Stimulated activated CD8-positive, alpha-beta memory T cell treated with anti-CD3 and anti-CD28 coated beads, Interleukin-7, amount 100 ng/mL, for 24 hours (primary cell): ENCODE results near the gene OR52B6.
"Not testable (repeated sequence)": the region's sequence is repeated elsewhere in the genome, so short reads cannot be mapped to it uniquely, and the experiment has no call there.

Source experiments
- DNase-seq: peaks from one replicate; pipeline ENCODE4 v3.0.0-alpha.2; 2020; ENCODE audit warnings: low read depth

OR52B6 gene

DNA sequence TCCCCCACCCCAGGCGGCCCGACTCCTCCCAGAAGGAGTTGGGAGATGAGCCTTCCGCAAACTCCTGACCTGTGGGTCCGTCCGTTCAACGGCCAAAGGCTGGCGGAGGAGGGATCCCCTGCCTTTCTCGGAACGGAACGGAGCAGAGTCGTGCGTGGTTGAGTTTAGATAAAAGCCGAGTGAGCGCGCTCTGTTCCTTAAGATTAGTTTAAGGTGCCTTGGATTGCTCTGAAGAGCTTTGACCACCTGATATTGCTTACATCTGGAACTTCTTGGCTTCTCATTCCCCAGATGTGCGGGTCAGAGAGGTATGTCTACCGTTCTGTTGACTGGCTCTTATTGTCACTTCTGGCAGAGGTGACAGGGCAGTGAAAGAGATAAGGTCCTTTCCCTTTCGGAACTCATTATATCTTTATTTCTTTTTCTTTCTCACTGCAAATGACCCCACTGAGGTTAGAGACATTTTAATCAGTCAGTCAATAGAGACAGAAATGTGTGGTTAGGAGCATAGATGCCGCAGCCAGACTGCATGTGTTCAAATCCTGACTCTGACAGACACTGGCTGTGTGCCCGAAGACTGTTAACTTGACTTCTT lies 16.0 kb downstream of the OR52B6 start, which contains the start of gene TRIM6:
Gene TRIM6, plus strand, starts transcription at position 31 of the 595 bp plus-strand sequence. Its CDS starts 261 bp downstream, at position 292.
- DNase-seq = no peak

DNA sequence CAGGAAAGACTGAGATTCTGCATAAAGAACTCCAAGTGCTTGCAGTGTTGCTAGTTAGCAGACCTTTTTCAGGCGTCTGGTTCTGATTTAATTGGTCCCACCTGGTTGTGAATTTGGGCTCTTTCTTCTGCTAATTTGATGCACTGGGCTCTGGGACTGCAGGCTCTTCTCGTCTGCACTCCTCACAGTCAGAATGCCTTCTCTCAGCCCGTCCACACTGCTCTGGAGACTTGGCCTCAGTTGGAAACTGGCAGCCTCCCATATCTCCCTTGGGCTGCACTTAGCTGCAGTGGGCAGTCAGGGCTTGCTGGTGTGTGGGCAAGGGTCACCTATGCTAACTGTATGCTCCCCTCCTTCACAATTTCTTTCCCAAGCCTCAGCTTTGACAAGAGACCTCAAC lies 17.3 kb downstream of the OR52B6 start:
- no peak for DNase-seq

DNA sequence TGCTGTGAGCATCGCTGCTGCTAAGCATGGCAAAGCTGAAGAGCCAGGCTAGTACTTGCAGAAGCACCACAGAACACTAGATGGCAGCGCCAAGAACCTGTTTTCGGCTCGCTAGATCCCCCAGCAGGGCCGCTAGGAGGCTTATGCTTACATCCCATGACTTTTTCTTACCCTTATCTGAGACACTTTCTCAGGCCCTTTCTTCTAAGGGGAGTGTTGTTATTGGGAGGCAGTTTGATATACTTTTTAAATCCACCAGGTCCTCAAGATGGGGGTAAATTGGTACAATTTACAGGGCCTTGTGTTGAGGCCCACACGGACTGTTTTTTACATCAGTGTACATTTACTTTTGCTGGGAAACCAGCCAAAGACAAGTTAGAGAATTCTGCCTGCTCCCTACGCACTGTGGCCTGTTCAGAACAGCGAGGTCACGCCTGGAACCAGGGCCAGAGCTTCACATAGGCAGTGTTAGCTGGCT lies 19.7 kb downstream of the OR52B6 start:
- peak; percentile 16 for DNase-seq

- not testable (repeated sequence) for DNase-seq
Measured at GRCh38 chr11:5602791-5603190, 22.1 kb downstream of the OR52B6 start.

DNA sequence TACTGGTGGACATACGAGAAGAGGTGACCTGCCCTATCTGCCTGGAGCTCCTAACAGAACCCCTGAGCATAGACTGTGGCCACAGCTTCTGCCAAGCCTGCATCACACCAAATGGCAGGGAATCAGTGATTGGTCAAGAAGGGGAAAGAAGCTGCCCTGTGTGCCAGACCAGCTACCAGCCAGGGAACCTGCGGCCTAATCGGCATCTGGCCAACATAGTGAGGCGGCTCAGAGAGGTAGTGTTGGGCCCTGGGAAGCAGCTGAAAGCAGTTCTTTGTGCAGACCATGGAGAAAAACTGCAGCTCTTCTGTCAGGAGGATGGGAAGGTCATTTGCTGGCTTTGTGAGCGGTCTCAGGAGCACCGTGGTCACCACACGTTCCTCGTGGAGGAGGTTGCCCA lies 22.6 kb downstream of the OR52B6 start:
- DNase-seq = no peak

GRCh38 chr11:5604896-5605295 lies 24.2 kb downstream of the OR52B6 start:
- no peak for DNase-seq

- no peak for DNase-seq
Measured at GRCh38 chr11:5605849-5606248, 25.2 kb downstream of the OR52B6 start.

DNA sequence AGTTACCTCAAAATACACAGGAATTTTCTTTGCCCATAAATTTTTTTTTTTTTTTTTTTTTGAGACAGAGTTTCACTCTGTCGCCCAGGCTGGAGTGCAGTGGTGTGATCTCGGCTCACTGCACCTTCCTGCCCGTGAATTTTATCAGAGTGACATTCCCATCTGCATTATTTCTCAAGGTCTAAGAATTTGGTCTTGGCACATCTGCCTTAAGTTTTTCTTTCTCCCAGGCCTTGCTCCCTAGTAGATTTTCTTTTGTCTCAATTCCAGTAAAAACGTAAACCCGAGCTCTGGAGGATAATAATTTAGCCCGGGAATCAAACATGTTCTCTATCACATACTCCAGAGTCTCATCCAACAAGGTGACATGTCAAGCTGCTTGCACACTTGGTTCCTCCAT lies 28.1 kb downstream of the OR52B6 start:
- no peak for DNase-seq

DNA sequence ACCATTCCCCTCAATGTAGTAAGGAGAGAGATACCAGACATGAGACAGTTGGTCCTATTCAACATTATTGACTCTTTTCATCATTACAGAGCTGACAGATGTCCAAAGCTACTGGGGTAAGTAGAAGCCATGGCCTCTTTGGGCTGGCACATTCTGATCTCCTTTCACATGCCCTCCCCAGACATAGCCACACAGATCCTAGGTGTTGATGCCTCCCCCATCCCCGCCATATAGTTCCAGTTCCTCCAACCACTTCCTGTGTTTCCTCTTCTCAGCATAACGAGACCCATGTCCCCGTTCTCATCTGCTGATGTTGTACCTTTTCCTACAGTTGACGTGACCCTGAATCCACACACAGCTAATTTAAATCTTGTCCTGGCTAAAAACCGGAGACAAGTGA lies 29.8 kb downstream of the OR52B6 start:
- no peak for DNase-seq

DNA sequence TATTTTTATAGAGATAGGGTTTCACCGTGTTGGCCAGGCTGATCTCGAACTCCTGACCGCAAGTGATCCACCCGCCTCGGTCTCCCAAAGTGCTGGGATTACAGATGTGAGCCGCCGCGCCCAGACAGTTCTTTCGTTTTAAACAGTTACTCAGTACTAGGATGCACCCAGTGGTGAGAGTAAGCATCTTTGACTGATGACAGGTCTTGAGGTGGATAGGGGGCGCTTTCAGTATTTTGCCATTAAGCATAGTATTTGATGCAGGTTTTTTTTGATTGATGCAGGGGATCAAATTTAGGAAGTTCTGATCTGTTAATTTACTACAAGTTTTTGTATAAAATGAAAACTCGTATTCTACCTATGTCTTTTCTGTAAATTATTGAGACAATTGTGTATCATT lies 30.9 kb downstream of the OR52B6 start:
- DNase-seq = no peak

- DNase-seq = no peak
Measured at GRCh38 chr11:5618807-5619206, 38.1 kb downstream of the OR52B6 start.

DNA sequence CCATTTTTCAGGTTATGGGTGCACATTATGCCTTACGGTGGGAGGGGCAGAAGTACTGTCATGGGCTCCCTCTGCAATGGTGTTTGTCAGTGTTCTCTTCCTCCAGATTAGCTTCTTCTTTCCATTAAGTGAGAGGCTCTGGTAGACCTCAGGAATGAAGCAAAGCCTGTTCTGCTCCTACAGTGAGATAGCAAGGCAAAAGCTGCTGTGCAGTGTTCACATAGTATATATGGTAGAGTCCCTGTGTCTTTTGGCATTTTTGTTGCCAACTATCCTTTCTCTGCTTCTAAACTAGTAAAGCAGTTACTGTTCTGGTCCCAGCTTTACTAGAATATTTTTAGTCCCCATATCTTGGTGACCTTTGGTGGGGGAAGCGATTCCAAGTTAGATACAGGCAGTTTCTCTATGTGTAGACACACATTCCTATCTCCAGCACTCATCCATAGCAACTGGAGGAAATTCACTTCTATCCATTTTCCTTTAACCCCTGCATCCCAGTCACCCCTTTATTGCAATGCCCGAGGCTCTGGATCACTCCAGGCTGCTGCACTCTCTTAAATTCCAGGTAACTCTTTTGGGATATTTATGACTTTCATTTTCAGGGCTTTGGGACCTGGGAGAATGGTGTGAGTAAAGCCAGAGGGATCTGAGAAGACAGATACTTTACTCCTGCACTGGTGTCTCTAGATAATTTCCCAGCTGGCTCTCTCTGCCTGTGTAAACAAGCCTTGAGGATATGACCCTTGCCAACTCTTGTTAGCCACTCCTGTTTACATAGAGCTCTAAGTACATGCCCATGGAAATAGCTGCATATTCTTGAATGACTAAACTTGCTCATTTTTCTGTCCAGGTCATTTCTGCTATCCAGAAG lies 40.2 kb downstream of the OR52B6 start:
- DNase-seq = no peak

- DNase-seq = no peak
Measured at GRCh38 chr11:5621580-5621979, 40.9 kb downstream of the OR52B6 start.

- DNase-seq = no peak
Measured at GRCh38 chr11:5622802-5623201, 42.1 kb downstream of the OR52B6 start.

DNA sequence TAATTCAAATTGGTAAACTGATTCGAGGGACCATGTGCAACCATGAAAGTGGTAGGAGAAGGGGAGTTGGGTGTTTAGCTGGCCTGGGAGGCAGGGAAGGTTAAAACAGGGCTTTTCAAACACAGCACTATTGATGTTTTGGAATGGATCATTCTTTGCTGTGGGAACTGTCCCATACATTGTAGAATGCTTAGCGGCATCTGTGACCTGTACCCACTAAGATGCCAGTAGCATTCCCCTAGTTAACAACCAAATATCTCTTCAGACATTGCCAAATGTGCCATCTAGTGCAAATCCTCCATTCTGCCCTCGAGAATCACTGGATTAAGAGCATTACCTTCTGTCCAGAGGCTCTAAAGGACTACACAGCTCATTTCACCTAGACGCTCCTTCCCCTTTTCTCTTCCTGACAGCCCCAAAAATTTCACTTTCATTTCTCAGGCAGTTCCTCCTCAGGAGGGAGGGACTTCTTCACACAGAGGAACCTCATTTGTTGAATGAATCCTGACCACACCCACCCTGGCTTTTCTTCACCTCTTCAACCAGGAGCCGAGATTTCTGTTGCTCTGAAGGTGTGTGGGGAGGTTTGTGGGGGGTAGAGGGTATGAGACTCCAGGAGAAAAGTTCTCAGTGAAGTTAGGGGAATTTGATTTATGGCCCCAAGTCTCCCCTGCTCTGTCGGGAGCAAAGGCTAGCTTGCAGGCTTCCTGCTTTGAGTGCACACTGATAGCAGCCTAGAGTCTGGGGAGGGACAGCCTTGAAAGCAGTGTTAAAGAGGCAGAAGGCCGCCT lies 44.0 kb downstream of the OR52B6 start, which contains the start of gene TRIM34:
Gene TRIM34, plus strand, starts transcription at position 513 of the 791 bp plus-strand sequence. CDS start 7,331 bp downstream, outside the sequence.
- DNase-seq = no peak

GRCh38 chr11:5625281-5625680 lies 44.6 kb downstream of the OR52B6 start:
- DNase-seq = no peak

GRCh38 chr11:5626196-5626595 lies 45.5 kb downstream of the OR52B6 start:
- no peak for DNase-seq

DNA sequence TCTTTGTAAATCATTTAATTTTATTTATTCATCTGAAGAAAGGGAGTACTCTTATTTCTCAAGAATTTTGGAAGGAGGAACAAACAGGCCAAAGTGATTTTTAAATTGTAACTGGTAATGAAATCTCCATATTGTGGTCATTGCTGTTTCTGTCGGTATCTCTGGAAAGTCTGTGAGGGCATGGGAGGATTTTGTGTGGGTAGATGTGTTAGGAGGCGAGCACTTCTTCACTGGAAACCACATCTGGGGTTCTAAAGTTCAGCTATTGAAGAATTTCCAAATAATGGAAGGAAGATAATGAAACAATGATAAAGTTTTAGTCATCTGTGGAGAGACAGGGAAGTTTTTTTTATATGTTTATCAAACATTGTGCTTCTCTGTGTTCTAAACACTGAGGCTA lies 50.7 kb downstream of the OR52B6 start:
- DNase-seq = no peak
